IPS-NIHi11 (cell line): ENCODE measurements around the gene PLS3.
A peak's percentile ranks its signal among the peaks of the same experiment; 100 is the strongest.
"Not testable (repeated sequence)": the region's sequence is repeated elsewhere in the genome, so short reads cannot be mapped to it uniquely, and the experiment has no call there.

ENCODE experiments used
- DNase-seq: peaks from one replicate; pipeline ENCODE4 v3.0.0; 2012; ENCODE audit warnings: mixed read lengths, low spot score

PLS3 gene, protein sequence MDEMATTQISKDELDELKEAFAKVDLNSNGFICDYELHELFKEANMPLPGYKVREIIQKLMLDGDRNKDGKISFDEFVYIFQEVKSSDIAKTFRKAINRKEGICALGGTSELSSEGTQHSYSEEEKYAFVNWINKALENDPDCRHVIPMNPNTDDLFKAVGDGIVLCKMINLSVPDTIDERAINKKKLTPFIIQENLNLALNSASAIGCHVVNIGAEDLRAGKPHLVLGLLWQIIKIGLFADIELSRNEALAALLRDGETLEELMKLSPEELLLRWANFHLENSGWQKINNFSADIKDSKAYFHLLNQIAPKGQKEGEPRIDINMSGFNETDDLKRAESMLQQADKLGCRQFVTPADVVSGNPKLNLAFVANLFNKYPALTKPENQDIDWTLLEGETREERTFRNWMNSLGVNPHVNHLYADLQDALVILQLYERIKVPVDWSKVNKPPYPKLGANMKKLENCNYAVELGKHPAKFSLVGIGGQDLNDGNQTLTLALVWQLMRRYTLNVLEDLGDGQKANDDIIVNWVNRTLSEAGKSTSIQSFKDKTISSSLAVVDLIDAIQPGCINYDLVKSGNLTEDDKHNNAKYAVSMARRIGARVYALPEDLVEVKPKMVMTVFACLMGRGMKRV

DNA sequence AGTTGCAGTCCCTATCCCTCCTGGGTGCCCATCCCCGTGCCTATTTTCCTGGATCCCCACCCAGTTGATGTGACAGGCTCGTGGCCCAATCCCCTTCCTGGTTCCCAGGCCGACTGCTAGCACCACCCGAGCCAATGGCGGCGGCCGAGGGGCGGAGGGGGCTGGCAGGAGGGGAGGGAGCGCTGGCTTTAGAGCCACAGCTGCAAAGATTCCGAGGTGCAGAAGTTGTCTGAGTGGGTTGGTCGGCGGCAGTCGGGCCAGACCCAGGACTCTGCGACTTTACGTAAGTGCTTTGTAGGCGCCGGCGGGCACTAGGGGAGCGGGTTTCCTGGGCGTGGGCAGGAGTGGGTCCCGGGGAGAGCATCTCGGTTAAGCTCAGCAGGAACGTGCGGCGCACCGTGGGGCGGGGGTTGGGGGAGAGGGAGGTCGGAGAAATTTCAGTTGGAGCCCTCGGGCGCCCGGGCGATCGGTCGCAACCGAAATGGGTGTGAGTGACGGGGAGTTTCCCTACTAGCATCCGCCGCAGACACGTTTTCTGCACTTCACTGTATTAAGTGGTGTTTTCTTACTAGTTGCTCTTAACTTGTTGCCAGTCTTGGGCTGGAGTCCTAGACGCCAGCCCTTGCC is at the start of gene PLS3:
TSS of gene PLS3 (plus strand) at position 197 of the 627 bp plus-strand sequence. CDS start 49,077 bp downstream, outside the sequence.
- DNase-seq: peak; percentile 88

DNA sequence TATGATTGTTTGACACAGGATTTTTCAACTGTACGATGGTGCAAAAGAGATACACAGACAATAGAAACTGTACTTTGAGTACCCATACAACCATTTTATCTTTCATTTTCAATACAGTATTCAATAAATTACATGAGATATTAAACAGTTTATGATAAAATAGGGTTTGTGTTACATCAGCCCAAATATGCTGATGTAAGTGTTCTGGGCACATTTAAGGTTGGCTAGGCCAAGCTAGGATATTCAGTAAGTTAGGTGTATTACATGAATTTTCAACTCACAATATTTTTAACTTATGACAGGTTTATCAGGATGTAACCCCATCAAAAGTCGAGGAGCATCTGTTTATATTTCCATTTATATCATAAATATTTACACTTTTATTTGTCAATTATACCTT is 42.9 kb upstream of the PLS3 start:
- no peak for DNase-seq

DNA sequence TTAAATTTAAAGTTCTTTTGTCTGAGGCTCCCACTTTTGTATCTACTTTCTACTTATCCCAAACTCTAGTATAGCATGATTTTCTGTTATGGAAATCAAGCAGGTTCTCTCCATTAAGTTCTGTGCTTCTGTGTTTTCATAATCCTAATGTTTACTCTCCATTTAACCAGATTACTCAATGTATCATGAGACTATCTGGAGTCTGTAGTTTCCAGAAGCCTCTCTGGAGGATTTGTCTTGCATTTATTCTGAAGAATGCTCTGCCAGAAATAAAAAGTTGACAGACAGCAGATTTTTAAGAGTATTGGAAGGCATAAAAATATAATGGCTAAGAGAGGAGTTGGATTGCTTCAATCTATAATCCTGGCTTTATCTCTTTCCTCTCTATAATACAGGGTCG is 39.2 kb upstream of the PLS3 start:
- DNase-seq: no peak

DNA sequence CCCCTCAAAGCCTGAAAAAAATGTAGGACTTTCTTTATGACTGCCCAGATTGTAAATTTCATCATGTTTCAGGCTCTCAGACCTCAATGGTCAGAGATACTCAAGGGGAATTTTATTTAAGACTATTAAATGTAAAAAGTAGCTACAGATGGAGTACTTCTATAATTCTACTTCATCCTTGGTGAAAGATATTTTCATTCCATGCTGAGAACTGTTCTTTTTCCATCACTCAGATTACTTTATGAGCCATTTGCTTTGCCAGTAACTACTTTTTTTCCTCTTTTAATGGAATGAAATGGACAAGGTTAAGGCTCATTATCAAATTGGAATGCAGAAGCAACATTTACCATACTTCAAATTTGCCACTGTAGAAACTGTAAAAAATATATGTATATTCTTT is 38.0 kb upstream of the PLS3 start:
- no peak for DNase-seq

DNA sequence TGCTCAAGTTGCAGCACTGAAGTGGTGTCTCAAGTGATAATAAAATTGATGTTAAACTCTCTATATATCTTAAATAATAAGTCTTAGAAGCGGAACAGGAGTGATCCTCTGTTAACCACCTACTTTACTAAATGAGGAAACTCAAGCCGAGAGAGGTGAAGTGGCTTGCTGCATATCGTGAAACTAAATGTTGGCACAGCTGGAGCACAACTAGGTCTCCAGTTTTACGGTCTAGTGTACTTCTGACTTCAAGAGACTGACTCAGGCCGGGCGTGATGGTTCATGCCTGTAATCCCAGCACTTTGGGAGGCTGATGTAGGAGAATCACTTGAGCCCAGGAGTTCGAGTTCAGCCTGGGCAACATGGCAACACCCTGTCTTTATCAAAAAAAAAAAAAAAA is 35.5 kb upstream of the PLS3 start:
- no peak for DNase-seq

DNA sequence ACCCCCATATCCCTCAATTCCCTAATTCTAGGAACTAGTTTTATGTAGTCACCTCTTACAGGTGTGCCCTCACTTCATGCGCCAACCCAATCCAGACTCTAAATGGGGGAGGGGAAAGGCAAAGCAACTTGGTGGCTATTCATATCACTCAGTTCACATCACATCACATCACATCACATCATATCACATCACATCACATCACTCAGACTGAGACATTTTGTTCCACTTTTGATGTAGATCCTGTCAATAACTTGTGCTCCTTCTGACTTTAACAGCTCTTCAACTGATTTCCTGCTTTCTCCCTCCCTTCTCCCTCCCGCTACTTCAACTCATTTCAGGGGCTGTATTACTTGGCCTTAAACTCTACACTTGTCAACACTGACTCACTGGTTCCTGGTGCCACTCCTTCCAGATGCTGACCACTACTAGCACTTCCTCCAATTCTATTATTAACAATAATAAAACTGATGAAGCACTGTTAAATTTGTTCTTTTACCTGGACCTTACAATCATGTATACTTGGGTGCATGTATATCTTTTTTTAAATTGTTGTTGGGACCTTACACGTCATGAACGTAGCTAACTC is 29.1 kb upstream of the PLS3 start:
- DNase-seq: no peak

DNA sequence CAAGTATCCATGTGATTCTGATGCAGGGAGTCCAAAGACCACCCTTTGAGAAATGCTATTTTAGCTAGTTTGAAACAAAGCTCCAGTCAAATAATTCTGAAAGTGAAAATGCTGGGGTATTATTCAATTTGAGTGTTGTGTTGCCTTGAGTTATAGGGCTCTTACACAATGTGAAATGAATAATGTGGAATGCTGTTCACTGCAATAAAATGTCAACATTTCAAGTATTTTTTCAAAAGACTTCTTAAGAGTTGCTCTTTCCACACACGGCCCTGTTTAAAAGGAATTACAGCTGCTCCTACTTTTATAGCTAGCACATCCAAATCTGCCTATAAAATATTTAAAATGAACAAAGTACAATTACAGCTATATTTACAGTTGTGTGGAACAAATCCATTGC is 27.5 kb upstream of the PLS3 start:
- no peak for DNase-seq

DNA sequence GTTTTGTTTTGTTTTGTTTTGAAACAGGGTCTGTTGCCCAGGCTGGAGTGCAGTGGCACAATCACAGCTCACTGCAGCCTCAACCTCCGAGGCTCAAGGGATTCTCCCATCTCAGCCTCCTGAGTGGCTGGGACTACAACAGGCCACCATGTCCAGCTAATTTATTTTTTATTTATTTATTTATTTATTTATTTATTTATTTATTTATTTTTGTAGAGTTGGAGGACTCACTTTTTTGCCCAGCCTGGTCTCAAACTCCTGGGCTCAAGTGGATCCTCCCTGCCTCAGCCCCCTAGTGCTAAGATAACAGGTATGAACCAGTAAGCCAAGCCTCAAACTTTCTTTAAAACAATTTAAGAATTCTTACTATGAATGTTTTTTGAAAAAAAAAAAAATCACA is 26.6 kb upstream of the PLS3 start:
- no peak for DNase-seq

DNA sequence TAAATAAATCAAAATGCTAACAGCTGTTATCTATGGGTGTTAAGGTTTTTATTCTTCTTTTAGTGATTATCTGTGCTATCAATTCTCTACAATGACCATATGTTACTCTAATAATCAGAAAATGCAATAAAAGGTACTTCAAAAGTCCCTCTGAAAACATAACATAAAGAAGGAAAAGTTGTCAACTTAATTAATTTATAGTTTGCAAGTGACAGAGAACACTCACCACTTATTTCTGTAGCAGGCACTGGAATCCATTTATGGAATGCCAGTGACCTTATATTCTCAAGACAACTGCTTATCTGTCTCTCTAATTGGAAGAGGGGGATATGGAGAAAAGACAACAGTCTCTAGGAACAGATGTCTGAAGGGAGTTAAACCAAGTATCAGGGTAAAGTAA is 25.6 kb upstream of the PLS3 start:
- DNase-seq: no peak

DNA sequence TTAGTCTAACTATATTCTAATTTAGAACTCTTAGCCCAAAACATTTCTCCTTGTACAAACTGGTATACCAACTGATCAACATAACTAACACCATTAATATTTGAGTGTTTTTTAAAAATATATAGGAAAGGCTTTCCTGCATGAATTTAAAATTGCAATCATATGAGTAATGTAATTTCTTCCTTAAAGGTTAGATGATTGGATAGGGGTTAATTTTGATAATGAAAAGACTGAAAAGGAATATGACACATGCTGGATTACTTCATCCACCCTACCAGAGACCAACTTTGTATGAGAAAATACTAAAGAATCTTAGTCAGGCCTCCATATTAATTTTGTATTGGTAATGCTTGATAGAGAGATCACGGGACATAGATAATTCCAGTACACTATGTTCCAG is 25.1 kb upstream of the PLS3 start:
- no peak for DNase-seq

DNA sequence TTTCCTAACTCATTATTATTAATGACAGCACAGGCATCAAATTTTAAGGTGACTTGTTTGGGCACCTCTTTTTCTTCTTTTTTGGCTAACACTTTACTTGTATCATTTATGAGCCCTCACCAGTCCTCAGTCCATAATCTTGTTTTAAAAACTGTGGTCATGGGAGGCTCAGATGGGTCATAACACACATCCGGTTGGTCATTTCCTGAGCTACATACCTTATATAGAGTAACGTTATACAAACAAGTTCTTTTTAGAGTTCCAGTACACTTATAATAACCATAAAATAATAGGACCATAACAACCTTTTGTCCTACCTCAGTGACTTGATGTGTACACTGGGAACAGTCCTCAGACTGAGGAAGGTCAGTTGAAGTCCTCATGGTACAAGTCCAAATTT is 21.1 kb upstream of the PLS3 start:
- no peak for DNase-seq

DNA sequence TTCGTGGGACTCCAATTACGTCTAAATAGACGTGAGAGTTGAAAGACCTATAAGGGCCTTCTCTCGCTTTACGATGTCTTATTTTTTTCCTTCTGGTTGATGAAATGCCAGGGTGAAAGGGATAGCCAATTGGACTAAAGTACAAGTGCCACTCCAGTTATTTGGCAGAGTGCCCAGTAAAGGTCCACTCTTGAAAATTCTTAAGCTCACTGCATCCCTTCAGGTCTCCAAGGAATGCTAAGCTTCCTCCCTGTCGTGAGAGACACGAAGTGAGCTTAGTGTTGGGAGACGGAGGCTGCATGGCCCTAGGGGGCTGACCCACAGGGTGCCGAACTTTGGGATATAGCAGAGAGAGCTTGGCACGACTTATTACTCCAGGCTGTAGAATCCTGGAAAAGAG is 19.9 kb upstream of the PLS3 start:
- not testable (repeated sequence) for DNase-seq

DNA sequence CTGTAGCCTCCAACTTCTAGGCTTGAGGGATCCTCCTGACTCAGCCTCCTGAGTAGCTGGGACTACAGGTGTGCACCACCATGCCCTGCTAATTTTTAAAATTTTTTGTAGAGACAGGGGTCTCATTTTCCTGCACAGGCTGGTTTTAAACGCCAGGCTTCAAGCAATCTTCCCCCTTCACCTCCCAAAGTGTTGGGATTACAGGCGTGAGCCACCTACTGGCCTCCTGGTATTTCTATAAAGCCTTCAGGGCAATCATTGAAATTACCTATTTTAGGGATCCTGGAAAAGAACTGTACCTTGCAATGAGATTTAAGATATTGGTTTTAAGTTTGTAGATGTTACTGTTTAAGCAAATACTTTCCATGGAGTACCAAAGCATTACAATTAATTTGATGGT is 13.5 kb upstream of the PLS3 start:
- DNase-seq: no peak

DNA sequence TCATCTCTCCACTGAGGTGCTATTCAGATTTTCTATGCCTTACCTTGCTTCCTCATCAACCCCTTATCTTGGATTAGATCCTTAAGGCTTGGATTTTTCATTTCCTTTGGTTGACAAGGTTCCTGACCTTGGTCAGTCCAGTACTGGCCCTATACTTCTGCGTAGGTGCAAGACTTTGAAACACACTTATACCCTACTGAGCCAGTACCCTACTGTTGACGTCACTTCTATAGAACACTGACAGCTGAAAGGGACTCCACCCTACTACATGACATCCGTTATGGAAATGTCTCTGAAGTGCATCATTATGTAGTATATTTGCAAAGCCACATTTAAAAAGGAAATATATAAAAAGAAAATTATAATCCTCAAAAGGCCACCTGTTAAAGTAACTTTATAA is 12.0 kb upstream of the PLS3 start:
- DNase-seq: no peak

DNA sequence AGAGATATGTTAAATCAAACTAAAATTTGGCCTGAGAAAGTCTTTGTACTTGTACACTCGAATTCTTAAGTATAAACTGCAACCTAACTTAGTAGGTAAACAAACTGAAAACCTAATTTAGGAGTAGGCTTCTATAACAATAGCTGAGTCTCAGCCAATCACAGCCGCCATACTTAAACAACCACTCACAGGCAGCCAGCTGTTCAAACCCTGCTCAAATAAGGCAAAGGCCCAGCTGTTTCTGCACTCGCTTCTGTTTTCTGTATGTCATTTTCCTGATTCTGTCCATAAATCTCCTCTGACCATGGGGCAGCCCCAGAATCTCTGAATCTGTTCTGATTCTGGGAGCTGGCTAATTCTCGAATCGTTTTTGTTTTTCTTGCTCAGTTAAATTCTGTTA is 7.8 kb upstream of the PLS3 start:
- DNase-seq: no peak

DNA sequence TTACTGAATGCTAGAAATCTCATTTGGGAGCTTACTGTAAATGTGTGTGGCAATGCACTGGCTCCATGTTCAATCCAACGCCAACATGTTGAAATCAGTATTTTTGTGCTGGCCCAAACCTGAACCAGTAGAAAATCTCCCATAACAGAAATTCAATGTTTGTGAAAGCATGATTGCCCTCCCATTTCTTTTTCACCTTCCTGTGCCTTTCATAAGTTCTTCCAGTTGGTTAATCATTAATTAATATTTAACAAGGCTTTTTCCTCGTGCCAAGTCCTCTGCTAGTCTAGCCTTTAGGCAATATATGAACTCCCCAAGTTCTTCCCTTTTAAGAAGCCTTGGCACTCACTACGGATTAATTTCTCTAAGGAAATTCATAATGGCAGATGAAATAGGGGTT is 1.3 kb upstream of the PLS3 start:
- DNase-seq: no peak

DNA sequence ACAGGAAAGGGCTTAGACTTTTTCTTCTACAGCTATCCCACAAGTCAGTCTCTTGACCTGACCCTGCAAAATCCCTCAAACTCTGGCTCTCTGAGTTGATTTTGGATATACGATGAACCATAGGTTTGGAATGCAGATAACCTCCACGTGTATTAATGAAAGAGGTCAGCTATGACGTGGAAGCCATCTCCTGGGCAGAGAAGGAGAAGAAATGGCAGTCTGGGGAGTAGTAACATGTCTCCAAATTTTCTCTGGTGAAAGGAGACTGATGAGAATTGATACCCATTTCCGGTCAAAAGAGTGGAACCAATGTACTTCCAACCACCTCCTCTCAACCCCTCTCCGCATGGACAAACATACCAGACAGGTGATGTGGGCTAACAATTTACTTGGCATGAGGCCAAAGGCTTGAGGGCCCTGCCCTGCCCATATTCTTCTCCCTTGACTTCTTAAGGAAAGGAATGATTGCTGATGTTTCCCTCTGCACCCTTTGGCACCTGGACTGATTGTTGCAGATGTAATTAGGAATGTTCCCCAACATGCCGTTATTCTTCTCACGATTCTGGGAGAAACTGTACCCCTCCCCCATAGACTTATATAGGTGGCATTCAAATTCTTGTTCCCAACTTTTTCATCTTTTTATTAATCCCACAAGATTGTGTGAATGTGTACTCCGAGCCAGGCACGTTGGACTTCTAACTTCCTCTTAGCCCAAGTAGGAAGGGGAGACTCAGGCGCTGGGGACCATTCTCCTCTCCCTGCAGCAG is 580 bp upstream of the PLS3 start:
- peak; percentile 8 for DNase-seq

DNA sequence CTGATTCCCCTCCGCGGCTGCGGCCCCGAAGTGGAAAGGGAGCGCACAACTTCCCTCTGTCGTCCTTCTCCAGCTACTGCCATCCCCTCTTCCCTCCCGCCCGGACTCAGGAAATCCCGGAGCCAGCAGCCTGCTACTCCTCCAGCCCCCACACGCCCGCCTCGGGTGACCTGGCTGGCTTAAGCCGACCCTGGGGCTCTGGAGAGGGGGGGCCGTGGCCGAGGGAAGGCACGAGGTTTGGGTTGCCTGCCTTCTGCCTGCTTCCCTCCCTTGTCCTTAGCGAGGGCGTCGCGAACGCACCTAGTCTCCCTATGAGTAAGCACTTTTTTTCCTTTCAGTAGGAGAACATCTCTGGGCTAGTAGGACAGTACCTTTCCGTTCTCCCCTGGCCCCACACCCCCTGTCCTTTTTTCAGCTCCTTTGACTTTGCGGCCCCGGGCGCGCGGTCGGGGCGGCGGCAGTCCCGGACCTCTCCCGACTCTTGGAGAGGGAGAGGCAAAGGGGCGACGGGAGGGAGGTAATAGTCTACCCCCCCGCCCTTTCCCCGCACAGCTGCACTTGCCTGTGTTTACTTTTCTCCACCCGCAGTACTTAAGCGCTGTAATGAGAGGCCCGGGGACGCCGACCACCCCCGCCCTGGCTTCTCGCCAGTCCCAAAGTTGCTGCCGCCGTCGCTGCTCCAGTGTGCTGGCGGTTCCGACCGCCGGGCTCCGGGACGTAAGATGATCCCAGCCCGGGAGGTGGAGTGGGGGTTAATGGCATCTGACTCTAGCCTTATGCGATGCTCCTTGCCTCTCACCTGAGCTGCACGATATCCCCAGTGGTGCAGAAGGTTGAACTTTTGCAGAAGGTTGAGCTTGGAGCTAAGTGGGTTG is 868 bp downstream of the PLS3 start:
- DNase-seq: peak; percentile 57

DNA sequence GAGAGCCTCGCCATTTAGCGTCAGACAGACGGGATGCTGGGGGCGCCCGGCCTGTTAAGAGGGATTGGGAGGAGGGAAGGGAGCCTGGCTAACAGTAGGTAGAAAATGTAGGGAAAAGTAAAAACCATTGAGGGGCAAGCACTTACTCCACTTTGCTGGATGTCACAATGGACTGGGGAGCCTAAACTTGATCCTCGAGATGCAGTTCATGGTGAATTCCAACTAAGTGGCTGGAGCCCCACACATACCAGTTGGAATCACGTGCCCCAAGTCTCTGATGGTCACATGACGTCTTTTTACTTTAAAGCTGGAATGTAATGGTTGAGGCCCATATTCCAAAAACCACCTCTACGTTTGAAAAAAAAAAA is 1.5 kb downstream of the PLS3 start:
- DNase-seq: peak; percentile 18

DNA sequence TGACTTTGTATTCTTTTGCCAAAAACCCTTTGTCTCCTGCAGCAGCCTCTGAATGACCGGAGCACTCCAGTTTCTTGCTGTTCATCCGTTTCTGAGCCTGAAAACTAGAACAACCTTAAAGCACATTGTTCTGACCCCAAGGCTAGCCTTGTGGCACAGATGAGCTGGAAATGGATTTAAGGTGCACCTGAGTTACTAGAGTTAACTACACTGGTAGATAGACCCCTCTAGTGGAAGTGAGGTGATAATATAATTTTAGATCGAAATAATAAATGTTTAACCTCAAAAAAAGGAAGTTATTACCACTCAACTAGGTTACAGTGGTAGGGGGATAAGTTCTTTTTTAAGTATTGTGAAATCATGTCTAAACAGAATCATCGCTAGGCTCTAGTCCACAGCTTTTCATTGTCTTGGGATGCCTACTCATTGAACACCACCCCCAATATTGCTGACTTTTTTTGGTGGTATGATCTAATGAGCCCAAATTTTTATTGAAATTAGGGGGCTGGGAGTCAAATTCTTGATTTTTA is 2.7 kb downstream of the PLS3 start:
- DNase-seq: no peak

DNA sequence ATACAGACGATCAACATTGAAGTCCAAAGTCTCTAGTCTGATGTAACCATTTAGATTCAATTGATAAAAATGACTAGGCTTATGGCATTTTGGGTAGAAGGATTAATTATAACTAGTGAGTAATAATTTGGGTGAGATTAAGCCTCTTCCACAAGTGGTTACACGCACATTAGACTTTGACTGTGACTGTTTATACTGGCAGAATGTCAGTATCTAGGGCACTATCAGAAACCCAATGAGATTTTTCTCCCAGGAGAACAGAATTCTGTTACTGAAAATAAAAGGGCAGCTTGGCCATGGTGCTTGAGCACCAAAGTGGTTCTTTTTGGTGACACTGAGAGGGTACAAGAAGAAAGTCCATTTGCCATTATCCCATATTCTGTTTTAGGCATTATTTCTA is 3.3 kb downstream of the PLS3 start:
- DNase-seq: no peak
